GM21619 (cell line): ENCODE results near the gene LAMB3.

Experiments used
- ATAC-seq: cut with Tn5 transposase; IDR thresholded peaks from one replicate; pipeline ENCODE4 v1.9.1; 2021; ENCODE audit not compliant: unreplicated experiment

LAMB3 gene

DNA sequence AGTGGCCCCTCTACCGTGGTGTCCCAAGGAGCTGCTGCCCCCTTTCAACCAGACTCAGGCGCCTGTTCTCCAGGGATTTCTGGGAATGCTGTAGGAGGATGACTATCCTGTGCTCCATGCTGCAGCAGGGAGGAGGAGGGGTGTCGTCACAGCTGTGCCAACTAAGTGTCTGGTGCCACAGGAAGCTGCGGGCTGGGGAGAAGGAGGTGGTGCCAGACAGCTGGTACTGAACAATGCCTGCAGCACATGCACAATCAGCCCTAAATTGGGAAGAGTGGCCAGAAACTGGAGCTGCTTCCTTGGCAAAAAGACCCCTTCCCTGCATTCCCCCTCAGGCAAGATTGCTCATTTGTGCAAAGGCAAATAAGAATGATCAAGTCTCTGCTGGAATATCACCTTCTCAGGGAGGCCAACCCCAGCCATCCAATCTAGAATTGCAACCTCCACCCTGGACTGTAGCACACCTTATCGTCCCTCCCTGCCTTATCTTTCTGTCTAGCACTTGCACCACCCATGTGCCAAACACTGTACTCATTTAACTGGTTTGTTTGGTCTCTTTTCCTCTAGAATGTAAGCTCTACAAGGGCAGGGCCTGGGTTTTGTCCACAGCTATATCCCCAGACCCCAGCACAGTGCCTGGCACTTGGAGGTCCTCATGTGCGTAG lies 33.3 kb downstream of the LAMB3 start:
- ATAC-seq: no peak

DNA sequence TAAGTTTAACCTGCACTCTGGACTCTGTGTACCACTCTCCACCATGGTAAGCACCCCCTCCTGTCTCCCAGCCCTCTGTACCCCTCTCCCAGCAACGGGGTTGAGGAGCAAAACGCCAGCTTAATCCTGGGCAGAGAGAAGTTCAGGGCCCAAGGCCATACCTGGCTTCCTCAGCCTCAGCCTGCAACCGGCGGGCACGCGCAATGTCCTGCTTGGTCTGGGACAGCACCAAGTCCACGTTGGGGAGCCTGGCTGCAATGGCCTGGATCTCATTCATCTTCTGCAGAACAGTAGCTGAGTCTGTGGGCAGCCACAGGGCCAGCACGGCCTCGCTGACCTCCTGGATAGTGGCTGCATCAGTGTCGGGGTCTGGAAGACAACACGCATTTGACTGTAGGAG lies 33.9 kb downstream of the LAMB3 start:
- ATAC-seq: no peak

DNA sequence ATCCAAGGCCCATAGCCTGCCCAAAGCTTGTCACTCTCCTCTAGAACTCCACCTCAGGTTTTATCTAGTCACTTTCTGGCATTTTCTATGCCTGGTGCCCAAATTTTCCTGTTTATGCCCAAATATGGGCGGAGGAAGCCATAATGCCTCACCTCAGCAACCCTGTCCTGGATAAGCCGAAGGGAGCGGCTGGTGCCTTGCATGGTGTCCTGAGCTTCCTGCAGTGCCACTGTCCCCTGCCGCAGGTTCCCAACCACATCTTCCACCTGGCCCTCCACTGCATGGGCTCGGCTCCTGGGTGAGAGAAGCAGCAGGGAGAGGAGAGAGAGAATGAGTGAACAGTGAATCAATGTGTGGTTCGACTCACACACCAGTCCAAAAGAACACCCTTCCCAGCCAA lies 34.5 kb downstream of the LAMB3 start:
- no peak for ATAC-seq

DNA sequence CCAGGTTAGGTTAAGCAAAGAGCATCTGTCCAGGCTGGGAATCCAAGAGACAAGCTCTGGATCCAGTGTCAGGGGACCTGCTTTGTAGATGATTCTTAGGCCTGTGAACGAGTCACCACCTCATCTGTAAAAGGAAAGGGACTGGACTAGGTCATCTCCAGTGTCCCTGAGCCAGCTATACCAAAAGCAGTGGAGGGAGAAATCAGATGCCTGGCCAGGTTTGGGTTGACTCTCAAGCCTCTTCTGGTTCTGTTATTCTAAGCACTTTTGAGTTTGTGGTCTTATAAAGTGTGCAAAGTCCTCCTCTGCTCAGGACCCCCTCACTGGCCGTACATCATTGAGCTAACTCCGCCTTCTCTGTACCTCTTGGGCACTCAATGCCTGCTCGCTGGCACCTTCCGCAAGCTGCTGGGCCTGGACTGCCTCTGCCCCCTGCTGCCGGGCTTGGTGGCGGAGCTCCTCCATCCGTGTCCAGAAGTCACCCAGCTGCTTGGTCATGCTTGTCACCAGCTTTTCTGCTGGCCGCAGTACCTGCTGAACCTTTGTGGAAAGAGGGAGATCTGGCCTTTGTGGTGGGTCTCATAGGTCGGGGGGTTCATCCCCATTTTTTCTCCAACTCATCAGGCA lies 35.1 kb downstream of the LAMB3 start:
- no peak for ATAC-seq

DNA sequence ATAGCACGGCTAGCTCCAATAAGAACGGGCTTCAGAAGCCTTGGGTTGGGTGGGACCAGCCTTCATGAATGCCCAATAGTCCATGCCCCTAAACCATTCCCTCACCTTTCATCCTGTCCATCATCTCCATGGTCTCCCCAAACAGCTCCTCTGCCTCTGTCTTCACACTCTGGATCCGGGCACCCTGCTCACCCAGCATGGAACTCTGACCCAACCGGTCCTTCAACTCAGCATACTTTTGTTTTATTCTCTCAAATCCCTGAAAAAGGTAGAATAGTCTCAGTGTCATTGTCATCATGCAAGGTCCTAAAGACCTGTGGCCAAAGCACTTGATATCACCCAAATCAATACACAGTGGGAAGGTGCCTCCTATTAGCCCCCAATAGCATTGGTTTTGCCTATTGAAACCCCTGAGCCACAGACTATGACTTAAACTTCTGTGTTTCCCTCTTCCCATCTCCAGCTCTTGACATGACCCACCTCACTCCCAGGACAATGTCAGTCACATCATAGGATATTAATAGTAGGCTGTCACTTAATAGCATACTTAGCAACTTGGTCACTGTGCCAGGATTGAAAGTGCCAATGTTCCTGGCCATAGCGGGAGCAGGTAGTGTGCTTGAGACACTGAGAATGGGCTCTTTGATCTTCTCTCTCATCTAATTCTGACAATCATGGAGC lies 35.7 kb downstream of the LAMB3 start:
- no peak for ATAC-seq

DNA sequence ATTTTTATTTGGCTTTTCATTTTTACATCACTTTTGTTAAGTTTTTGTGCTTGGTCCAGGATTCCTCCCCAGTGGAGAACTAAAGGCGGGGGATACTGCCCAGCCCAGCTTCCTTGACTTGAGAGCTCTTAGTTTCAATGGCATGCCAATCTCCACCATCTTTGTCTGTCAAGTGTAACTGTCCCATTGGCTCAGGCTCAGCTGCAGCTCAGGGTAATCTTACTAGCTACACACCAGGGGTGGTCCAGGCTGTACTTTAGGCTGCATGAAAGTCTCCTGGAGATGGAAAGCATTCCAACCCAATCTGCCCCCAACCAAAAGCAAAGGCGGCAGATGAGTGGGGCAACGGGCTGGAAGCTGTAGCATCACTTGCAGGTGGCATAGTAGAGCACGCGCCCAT lies 37.3 kb downstream of the LAMB3 start:
- no peak for ATAC-seq

DNA sequence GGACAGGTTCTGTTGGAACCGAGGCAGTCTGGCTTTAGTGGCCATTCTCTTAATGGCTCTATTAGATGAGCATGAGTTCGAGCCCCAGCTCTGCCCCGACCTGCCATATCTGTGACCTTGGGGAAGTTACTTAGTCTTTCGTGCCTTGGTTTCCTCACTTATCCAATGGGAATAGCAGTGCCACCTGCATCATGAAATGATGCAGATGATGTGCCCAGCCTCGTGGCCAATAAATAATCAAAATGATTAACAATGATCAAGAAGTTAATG lies 38.1 kb downstream of the LAMB3 start:
- no peak for ATAC-seq

DNA sequence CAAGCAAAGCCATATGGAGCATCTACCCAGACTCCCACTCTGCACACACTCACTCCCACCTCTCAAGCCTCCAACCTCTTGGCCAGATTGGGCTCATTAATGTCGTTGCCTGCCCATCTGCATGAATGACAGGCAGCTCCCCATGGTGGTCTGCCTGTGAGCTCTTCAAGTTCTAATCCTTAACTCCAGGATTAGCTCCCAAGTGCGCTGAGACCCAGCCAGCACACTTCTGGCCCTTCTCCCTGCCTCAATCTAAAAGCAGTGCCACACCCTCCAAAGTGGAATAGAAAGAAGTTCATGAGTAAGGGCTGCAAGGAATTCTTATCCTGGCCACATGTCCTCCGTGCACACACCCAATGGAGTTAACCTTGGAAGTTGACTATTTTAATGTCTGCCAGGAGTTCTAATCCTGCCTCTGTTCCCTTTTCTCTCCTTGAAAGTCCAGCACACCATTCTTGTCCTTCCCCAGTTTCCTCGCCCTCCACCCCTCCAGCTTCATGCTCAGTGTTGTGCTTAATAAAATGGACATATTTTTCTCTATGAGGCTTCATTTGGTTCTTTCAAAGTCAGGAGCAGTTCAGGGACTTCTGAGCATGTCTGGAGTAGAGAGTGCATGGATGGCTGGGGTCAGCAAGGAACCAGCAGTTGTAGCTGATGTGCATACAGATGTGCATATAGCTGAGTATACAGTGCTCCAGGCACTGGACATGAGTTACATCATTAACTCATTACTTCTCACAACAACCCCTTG lies 38.6 kb downstream of the LAMB3 start:
- ATAC-seq: no peak

DNA sequence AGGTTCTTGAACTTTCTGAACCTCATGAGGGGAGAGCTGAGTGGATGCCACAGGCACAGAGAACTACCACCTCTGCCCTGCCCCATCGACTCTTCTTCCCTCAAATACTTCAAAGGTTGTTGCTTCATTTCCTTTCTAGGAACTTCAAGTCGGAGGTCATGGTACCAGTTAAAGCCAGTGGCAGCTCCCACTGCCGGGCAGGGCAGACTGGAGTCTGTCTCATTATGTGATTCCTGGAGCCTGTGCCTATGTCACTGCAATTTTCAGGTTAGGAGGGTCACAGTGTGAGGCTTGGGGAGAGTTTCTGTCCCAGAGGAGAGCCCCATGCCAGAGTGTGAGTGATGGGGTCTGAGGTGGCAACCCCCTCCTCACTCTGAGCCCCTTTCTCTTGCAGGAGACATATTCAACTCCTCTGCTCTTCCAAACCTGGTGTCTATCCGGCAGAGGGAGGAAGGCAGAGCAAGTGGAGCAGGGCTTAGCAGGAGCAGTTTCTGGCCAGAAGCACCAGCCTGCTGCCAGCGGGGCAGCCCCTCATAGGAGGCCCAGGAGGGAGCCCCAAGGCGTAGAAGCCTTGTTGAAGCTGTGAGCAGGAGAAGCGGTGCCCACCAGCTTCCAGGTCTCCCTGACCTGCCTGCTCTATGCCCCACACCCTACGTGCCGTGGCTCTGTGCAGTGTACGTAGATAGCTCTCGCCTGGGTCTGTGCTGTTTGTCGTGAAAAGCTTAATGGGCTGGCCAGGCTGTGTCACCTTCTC lies 39.4 kb downstream of the LAMB3 start:
- ATAC-seq: no peak

DNA sequence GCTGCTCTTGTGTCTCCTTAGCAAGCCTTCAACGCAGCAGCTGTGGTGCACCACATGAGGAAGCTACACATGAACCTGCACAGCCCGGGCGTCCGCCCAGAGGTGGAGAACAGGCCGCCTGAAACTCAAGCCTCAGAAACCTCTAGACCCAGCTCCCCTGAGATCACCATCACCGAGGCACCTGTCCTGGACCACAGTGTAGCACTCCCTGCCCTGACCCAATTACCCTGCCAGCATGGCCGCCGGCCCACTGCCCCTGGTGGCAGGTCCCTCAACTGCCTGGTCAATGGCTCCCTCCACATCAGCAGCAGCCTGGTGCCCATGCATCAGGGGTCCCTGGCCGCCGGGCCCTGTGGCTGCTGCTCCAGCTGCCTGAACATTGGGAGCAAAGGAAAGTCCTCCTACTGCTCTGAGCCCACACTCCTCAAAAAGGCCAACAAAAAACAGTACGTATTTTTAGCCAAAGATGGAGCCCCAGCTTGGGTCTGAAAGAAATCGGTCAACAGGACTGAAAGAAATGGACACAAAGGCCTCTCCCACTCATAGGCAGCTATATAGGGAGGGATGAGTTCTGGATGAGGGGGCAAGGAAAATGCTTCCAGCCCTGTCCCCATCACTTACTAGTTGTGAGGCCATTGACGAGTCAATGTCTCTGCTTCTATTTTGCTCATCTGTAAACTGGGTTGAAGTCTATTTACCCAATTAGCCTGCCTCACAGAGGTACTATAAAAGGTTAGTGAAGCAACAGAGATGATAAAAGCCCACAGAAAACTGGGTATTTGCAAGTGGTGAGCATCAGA lies 40.3 kb downstream of the LAMB3 start:
- ATAC-seq: no peak

DNA sequence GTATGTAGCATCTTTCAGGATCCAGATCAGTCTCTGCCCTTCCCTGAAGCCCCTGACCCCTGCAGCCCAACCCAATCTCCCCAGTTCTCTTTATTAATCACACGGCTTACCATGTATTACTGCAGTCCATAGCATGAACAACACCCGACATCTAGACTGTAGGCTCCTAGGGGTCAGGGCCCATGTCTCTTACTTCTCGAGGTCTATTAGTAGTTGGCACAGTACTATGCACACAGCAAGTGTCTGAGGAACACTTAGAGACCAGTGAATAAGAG lies 41.7 kb downstream of the LAMB3 start:
- ATAC-seq: no peak

DNA sequence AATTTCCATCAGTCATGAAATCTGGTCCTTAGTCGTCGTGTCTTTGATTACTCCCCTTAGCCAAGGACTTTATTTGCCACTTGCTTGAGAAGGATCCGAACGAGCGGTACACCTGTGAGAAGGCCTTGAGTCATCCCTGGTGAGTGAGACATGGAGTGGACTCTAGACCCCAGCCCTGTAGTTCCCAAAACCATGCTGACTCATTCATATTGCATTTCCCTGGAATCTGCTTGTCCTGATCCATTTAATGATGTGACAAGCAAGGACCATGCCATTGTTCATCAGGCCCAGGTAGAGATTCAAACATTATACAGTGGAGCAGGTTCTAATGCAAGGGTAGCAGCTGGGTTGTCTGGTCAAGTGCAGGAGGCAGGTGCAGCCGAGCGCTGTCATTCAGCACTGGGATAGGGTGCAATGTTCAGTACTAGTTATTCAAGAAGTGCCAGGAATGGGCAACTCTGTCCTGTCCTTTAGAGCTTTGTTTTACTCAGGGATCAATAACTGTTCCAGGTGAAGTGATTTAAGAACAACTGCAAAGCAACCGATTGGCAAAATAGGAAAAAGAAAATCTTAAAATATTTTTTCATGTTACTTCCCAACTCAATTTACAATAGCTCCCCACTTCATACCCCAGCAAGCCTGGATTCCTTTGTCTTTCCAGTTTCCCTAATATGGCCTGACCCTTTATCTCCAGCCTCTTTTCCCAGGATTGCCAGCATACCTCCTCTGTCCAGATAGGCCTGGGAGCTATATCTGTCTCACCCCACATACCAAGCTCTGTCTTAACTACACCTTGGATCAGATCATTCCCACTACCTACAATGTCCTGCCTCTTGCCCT lies 42.2 kb downstream of the LAMB3 start:
- ATAC-seq: no peak

DNA sequence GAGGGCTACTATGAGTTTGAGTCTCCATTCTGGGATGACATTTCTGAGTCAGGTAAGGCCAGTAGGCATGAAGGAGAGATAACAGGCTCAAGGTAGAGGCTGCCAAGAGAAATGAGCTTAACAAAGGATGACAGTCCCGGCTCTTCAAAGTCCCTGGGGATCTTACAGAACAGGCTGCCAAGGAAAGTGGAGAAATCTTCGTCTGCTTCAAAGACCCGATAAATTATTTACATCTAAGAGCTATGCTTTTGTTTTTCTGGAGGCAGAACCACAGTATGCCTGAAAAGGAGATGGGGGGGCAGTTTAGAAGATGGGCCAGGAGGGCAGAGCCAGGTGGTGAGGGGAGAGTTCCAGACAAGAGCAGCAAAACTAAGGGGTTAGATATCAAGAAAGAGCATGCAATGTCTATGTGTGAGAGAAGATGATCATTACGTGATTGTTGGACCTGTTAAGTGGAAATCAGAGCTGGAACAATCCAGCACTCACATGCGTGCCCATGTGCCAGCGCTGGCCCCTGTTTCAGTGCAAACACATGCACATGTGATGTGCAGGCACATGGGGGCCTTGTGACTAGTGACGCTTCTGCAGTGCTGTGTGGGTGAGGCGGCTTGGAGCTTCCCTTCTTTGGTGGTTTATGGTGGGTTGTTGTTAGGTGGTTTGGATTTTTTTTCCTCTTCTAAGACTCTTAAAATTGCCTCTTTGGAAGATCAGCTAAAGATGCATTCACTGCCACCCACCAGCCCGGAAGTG lies 43.0 kb downstream of the LAMB3 start:
- ATAC-seq: no peak

DNA sequence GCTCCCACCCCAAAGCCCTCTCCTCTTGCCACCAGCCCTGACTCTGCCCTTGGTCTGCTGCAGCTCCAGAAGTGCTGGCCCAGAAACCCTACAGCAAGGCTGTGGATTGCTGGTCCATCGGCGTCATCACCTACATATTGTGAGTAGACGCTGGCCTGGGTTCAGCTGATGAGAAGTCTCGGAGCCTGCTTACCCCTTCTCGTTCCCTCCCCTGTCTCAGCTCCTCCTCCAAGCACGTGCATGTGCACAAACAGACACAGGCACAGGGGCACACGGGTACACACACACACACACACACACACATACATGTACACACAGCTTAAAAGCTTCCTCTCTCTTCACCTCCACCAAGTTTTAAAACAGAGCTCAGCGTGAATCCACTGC lies 44.4 kb downstream of the LAMB3 start:
- peak; percentile 15 for ATAC-seq

DNA sequence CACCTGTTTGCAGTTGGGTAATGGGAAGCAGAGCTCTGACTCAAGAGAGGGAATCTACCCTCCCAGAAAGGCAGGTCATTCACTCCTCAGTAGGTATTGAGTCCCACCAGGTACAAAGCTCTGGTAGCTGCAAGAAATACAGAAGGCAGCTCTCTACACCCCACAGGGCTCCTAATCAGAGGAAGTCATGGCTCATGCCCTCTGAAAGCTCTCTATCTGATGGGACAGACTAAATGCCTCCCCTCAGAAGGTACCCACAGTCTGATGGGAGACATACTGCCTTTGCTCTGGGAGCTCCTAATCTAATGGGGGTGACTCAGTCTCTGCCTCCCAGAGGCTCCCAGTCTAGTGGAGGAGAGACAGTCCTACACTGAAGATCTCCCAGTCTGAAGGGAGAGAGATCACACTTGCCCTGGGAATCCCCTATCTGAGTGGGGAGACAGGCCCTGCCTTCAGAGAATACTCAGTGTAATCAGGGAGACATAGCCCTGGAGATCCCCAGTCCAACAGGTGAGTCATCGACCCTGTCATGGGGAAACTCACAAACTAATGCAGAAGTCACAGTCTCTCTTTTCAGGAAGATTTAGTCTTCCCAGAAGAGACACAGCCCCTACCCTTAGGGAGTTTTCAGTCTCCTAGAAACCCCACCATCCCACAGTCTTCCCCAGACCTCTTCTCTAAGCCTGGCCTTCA lies 45.0 kb downstream of the LAMB3 start:
- ATAC-seq: peak; percentile 89

DNA sequence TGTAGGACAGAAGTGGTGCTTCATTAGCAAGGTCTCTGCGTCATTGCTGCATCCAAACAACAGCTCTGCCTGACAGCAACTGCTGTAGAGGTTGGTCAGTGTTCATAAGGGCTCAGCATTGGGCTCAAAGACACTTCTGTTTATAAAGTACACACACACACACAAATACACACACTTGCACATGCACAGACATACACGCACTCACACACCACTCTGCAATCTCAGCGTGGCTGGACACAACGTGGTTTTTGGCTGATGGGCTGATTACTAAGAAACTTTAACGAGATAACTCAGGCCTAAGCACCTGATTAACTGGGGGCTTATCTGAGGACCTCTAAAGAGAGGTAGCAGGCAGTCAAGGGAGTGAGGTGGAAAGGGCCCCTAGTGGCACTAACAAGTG lies 48.3 kb downstream of the LAMB3 start:
- no peak for ATAC-seq

DNA sequence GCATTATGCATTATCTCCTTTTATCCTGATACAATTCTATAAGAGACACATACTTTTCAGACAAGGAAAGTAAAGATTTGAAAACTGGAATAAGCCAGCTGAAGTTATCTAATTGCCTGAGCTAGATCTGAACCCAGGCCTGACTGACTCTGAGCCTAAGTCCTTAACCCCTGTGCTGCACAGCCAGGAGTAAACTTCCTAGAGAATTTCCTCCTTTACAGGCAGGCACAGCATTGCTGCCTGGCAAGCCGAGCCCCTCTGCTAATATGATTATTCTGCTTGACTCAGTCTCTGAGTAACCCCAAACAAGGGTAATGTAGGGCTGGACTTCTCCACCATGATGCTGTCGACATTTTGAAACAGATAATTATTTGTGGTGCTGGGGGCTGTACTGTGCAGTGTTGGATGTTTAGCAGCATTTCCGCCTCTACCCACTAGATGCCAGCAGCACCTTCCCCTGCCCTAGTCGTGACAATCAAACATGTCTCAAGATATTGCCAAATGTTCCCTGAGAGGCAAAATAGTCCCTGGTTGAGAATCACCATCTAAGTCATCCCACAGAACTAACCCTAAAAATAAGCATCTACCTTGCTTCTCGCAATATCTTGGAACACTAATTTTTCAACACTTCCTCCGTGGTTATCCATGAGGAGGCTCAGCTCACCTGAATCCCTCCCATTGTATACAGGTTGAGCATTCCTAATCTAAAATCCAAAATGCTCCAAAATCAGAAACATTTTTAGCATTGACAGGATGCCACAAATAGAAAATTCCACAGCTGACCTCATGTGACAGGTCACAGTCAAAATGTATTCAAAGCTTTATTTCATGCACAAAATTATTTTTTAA lies 50.2 kb downstream of the LAMB3 start:
- ATAC-seq: peak; percentile 72

DNA sequence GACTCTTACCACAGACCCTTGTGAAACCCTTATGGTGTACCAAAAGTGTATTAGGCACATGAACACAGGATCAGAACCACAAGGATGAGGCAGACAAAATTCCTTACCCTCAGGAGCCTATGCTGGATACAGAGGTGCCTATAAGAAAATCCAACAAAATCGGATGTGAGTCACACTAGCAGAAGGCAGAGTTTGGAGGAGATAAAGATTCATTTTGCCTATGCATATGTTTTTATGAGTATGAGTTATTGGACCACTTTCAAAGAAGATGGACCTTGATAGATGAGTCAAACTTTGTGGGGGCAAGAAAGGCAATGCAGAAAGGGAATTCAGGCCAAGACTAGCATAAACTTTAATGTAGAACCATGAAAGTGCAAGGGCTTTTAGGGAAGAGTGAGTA lies 51.7 kb downstream of the LAMB3 start:
- ATAC-seq: no peak
